GM18873 (cell line): ENCODE measurements around the gene APOL4.
"Not testable (repeated sequence)": the region's sequence is repeated elsewhere in the genome, so short reads cannot be mapped to it uniquely, and the experiment has no call there.

Source experiments
- ATAC-seq: cut with Tn5 transposase; IDR thresholded peaks from one replicate; pipeline ENCODE4 v1.9.1; 2021; ENCODE audit warnings: mild to moderate bottlenecking, moderate library complexity, moderate number of reproducible peaks; ENCODE audit not compliant: unreplicated experiment, low FRiP score

The APOL4 gene

DNA sequence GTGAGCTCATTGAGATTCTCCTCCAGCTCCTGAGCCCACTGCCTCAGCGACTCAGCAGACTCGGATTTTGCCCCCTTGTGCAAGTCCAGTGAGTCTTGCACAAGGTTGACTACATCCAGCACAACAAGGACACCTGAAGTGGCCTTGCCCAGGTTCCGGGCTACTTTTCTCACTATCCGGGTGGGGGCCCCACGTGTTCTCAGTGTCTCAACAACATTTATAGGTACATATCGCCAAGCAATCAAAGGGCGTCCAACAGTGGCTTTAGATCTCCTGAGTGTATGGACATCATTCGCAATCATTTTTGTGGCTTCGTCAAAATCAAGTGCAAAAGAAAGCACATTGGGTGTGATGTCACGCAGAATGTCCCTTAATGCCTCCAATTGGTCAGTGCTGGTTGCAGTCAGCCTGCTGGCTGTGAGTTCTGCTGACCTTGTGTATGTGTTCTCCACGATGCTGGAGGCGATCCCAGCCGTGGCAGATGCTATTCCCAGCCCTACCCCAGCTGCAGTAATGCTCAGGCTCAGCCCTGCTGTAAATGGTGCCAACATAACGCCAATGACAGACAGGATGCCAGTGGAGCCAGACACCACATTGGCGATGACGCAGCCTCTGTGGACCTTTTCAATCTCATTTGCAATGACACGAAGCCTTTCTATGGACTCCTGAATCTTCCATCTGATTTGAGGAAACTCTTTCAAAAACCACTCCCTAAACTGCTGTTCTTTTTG lies 10.3 kb downstream of the APOL4 start:
- no peak for ATAC-seq

DNA sequence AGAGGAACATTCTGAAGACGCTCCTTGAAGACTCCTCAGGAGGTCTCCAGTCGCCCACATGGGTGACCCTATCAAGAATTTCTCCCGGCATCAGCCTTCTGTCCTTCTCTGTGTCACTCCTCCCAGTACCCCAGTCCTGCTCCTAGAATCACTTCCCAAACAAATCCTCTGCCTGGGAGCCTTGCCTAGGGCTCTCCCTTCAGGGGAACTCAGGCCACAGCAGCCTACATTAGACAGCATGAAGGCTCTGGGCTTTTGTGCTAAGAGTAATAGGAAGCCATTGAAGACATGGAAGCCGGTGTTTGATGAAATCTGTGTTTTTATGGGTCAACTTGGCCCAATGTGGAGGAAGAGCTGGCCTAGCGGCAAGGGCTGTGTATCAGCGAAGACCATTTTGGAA lies 13.7 kb downstream of the APOL4 start:
- ATAC-seq: not testable (repeated sequence)

DNA sequence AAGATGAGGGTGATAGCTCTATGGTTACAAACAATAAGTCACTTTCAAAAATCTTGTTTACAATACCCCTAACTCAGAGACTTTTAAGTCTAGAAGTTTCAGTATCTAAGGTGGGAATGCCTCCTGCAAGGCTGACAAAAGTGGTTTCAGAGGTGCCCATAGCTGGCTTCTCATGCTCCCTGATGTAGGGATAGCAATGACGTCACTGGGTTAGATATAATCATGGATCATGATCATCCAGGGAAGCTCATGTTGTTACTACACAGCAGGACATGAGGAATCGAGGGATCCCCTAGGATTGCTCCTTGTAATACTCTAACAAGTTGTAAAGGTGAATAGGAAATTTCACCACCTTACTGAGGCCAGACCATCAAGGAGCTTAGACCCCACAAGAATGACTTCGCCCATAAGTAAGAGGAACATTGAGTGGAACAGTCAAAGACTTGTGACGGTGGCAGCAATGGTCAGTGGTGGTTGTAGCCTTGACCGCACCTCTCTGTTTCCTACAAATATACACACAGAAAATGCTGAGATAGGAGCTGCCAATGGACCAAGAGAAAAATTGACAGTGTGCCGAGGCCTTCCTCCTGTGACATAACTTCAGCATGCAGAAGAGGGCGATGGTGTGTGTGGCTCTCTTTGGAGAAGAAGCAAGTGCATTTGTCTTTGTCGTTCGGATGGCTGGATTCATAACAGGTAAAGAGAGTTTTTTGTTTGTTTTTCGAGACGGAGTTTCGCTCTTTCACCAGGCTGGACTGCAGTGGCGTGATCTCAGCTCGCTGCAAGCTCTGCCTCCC lies 15.6 kb downstream of the APOL4 start:
- ATAC-seq: no peak

DNA sequence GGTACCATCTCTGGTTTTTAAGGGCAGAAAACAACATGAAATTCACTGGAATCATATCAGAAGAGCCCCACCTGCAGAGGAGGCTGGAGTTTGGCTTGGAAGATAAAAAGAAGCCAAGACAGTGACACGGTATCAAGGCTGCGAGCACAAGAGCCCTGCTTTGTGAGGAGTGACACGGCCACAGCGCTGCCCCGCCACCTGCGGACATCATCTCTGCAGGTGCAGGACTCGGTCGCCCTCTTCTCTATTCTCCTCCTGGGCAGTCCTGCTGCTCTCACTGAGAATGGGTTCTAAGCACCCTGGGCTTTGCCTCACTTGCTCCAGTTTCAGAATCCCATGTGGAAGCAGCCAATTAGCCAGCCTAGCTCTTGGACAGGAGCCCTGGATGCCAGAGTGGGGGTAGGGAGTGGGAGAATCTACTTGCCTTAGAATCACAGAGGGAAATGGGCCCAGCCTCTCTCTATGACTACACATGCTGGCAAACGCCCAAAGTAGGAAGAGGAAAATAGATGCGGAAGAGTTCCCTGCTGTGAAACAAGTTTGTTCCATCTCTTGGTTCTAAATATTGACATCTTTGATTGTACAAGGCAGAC lies 17.1 kb downstream of the APOL4 start:
- no peak for ATAC-seq

DNA sequence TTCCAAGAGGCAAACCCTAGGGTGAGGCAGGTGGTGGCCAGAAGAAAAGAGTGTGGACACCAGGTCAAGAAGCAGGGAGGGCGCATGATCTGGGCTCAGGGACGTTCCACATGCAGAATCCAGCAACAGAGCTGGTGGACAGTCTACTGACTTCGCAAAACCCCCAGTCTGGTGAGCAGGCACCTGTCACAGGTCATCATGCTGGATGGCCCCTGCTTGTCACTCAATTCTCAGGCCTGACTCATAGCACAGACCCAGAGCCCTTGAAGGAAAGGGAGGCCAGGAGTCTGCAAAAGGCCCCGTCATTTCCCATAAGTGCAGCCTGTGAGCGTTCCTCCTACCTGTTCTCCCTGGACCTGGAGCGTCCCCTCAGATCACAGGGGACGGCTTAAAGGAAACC lies 18.2 kb downstream of the APOL4 start:
- no peak for ATAC-seq

DNA sequence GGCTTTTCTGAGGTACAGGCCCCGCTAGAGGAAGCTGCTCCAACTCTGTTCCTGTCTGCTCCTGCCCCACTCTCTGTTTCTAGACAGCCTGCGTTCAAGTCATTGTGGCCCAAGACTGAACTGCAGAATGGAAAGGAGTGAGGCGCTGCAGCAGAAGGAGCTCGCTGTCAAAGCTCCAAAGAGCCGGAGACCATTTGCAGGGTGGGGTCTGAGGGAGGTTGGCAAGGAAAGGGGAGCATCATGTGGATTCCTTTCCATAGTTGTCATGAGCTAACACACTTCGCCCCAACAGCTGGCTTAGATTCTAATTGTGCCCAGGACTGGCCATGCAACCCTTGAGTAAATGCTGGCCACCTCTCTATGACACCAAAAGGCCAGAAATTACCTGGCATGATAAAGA lies 18.8 kb downstream of the APOL4 start:
- ATAC-seq: no peak

DNA sequence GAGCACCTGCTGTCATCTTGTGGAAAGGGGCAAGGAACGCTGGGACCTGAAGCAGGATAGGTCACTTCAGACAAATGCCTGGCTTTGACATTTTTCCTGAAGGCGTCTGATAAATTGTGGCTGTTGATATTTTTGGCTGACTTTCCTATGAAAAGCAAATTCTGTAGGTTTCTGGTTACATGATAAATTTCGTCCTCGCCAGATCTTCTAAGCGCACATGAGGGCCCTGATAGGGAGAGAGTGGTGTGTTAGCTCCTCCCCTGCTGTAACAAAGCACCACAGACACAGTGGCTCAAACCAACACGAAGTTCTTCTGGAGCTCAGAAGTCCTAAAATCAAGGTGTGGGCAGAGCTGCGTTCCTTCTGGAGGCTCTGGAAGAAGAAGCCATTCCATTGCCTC lies 19.6 kb downstream of the APOL4 start:
- no peak for ATAC-seq

DNA sequence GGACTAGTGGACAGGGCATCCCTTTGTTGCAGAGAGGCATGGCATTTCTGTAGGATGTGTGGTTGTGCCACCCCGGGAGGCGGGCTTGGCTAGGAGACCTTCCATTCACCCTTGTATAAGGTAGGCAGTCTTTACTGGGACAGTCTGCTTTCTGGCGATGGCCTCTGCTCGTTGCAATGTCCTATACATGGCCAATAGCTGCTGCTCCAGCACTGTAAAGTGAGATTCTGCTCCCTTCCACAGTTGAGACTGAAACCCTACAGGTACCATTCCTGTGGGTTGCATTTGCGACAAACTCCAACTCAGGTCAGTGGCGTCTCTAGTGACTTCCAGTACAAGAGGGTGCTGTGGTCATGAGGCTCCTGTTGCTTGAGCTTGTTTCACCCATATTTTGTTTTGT lies 20.7 kb downstream of the APOL4 start:
- no peak for ATAC-seq

DNA sequence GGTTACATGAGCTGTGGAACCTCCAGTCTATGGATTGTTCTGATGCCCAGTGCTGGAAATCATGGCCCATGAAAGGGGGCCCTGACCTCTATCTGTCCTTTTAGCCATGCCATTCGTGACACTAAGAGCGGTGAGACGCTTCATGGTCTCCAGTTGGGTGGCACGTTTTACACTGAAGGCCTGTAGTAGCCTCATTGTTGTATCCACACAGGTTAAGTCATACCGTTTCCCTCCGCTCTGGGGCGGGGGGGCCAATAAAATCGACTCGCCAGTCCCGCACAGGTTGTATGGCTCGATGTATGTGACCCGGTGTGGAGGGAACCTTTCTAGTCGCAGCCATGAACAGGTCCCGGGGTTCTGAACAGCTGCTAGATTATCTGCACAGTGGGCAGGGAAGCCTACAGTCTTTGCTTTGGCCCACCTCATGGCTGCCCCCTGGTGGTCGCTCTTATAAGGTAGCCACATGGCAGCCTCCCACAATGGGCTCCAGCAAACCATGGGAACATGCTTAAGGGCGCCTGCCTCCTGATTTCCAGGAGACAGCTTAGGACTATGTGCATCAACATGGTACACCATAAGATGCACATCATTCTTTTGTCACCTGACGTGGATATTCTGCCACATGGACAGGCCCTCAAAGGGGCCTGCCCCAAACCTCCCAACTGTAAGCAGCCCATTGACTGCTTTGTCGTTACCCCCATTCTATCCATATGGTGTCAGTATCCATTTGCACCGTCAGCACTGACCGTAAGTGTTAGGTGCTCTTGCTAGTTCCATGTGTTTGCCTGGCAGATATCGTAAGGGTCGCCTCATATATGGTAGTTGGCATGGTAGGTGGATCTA lies 21.4 kb downstream of the APOL4 start:
- no peak for ATAC-seq

DNA sequence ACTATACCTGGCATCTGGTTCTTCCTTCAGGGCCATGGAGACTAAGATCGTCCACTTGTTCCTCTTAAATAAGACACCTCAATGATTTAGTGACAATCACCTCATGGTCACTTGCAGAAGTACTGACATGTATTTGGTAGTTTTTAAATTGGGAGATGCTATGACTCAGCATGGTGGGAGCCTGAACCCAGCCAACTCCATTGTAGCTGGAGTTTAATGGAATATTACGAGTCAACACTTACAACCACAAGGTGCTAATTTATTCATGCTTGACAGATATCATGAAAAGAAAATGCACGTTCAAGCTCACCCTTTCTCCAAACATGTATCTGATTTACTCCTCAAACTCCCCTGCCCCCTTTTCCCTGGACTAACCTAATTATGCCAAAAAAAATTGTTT lies 24.4 kb downstream of the APOL4 start:
- no peak for ATAC-seq

DNA sequence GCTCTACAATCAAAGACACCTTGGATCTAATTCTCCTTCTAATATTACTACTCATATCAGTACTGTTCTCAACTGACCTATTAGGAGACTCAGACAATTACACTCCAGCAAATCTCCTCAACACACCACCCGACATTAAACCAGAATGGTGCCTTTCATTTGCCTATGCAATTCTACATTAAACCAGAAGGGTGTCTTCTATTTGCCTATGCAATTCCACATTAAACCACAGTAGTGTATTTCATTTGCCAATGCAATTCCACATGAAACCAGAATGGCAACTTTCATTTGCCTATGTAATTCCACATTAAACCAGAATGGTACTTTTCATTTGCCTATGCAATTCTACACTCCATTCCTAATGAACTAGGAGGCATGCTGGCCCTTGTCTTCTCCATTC lies 25.7 kb downstream of the APOL4 start:
- ATAC-seq: no peak

DNA sequence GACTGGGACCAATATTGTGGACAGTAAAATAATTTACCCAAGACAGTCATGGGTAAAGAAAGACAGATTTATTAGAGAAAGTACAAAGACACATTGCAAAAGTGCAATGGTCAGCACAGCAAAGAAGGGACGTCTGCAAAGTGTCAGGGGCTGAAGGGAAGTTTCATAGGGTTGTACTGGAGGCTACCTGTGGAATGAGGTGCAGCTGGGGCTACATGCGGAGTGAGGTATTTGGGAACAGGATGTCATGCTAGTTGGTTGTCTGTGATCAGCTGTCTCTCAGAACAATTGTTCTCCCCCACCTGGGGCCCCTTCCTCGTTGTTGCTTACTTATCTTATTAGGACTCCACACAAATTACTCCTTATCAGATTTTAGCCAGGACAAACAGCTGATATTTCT lies 29.7 kb downstream of the APOL4 start:
- no peak for ATAC-seq

DNA sequence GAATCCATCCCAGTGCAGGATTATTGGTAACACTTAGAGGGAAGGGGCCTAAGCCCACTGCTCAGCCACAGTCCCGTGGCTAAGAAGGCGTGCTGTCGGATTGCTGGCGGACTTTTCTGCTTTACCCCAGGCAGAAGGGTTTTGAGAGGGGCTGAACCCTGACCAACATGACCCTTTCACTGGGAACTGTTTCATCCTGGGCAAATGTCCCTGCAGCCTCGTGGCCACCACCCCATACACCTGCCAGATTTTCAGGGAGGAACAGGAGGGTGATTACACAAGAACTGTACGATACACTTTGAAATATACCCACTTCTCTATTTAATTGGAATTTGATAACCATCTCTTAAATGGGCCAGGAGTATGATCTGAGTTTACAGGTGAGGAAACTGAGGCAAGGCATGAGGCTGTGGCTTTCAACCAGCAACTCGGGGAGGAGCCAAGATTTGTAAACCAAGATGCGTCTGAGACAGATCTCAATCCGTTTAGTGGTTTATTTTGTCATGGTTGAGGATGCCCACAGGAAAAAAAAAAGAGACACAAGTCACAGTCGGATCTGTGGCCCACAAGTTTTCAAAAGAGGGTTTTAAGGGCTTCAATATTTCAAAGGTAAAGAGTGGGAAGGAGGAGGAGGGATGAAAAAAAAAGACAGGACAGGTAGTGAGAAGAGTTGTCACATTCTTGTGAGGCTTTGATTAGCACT lies 34.9 kb downstream of the APOL4 start:
- ATAC-seq: no peak

DNA sequence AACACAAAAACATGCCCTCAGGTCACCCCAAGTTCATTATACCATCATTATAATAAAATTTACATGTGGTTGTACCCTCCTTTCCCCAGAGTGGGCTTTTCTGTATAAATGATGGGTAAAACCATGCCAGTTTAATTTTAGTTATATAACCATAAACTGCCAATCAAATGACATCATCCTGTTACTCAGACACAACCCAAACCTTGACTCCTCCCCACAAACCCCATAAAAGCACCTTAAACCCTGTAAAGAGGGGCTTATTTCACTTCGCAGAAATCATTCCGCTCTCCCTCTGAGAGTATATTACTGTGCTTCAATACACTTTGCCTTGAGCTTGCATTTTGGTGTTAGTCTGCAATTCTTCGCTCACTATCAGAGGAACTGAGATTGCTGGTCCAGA lies 35.5 kb downstream of the APOL4 start:
- no peak for ATAC-seq

DNA sequence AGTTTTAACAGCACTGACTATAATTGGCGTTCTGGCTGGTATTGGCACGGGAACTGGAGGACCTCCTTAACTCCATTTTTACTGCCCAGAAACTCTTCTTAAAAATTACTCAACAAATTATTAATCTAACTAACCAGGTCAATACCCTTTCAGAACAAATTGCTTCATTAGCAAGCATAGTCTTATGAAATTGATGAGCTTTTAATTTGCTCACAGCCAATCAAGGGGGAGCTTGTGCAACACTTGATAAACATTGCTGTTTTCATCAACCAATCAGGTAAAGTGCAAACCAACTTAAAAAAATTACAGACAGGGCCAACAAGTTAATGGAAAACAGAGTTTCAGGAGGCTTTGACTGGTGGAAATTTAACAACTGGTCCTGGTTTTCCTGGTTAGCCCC lies 36.5 kb downstream of the APOL4 start:
- ATAC-seq: no peak

DNA sequence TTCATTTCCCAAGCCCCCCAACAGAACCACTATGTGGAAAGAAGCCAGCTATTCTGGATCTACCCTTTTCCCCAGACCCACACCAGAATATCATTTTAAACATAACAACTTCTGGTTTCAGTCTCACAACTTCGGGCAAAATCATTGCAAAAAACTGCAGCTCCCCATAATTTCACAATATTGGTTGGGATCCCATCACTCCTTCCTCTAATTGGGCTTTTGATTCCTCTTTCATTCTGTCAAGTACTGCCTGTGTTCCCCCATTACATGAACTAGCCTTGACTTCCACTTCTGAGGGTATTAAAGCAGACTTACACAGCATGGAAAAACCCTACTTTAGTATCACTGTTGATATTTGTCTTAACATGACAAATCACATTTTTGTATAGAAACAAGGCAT lies 37.0 kb downstream of the APOL4 start:
- ATAC-seq: no peak

DNA sequence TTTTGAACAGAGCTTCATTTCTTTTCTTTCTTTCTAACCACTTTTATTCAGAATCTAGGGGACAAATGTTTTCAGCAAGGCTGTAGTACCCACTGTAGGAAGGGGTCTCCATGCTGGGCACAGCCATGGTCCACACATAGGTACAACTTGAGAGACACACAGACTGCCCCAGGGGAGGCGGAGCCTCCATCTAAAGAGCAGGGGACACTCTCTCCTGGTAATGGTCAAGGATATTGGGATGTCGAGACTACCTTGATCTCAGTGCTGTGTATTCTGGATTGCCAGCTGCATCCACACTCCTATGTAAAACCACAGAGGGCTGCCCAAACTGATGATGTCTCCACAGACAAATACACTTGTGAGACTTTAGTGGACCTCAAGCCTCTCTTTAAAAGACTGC lies 38.1 kb downstream of the APOL4 start:
- no peak for ATAC-seq

DNA sequence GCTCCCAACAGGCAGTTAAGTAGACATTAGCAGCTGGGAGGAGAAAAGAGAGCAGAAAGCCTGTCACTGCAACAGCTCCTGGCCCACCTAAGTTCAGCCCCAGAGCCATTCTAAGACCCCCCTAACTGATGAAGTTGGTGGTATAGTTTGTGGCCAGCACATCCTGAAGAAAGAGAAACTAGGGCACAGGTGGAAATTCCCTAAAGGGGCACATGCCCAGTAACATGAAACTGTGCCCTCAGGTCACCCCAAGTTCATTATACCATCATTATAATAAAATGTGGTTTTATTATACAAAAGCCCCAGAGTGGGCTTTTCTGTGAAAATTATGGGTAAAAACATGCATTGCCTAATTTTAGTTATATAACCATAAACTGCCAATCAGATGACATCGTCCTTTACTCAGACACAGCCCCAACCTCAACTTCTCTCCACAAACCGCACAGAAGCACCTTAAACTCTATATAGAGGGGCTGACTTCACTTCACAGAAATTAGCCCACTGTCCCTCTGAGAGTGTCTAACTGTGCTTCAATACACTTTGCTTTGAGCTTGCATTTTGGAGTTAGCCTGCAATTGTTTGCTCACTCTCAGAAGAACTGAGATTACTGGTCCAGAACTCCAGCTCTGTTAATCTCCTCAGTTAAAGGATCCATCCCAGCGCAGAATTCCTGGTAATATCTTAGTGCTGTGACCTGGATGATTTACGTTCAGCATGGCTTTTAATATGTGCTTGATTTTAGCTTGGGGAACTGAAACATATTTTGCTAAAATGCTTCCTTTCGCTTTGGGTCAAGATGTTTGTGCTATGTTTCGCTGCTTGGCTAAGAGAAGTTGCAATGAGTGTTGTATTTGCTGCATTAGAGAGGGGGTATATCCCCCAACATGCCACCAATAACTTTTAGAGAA lies 39.2 kb downstream of the APOL4 start:
- no peak for ATAC-seq

DNA sequence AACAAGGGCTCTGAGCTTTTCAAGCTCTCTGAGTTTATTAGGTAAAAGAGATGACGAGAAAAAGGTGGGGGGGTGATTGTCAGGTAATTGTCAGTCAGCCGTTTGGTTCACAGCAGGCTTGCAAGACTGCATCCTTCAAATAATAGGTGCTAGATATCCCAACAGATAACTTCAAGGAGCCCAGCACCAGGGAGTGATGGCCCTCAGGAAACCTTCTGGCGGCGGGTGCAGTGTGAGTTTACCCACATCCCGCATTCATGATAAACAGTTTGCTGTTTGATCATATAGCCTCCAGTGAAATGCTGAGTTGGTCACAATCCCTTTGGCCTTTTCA lies 39.8 kb downstream of the APOL4 start:
- not testable (repeated sequence) for ATAC-seq
